ENCODE results near the gene PLOD1.
"Not testable (repeated sequence)": the region's sequence is repeated elsewhere in the genome, so short reads cannot be mapped to it uniquely, and the experiment has no call there.

The PLOD1 gene

GRCh38 chr1:11912482-11913216 is 21.9 kb upstream of the PLOD1 start:
- not testable (repeated sequence) for DNase-seq

GRCh38 chr1:11913291-11913690 is 21.2 kb upstream of the PLOD1 start:
- no peak for DNase-seq

GRCh38 chr1:11914024-11914423 is 20.5 kb upstream of the PLOD1 start:
- DNase-seq: no peak

- DNase-seq: no peak
Observed at GRCh38 chr1:11918799-11919519, 15.6 kb upstream of the PLOD1 start.

GRCh38 chr1:11919621-11920020 is 14.9 kb upstream of the PLOD1 start:
- DNase-seq: no peak

- no peak for DNase-seq
Observed at GRCh38 chr1:11920239-11920903, 14.1 kb upstream of the PLOD1 start.

- no peak for DNase-seq
Observed at GRCh38 chr1:11921022-11921421, 13.5 kb upstream of the PLOD1 start.

- DNase-seq: no peak
Observed at GRCh38 chr1:11923069-11923826, 11.3 kb upstream of the PLOD1 start.

- no peak for DNase-seq
Observed at GRCh38 chr1:11923827-11924113, 10.7 kb upstream of the PLOD1 start.

- DNase-seq: no peak
Observed at GRCh38 chr1:11924334-11925195, 10.0 kb upstream of the PLOD1 start.

GRCh38 chr1:11925196-11925937 is 9.2 kb upstream of the PLOD1 start:
- DNase-seq: not testable (repeated sequence)

- no peak for DNase-seq
Observed at GRCh38 chr1:11925938-11926292, 8.6 kb upstream of the PLOD1 start.

GRCh38 chr1:11927866-11928592 is 6.5 kb upstream of the PLOD1 start:
- no peak for DNase-seq

- DNase-seq: peak; percentile 79 to 90
Observed at GRCh38 chr1:11929849-11930248, 4.7 kb upstream of the PLOD1 start.

- DNase-seq: no peak
Observed at GRCh38 chr1:11930571-11931445, 3.7 kb upstream of the PLOD1 start.

- no peak for DNase-seq
Observed at GRCh38 chr1:11931845-11932244, 2.7 kb upstream of the PLOD1 start.

GRCh38 chr1:11935057-11935412 is 518 bp downstream of the PLOD1 start:
- no peak for DNase-seq

GRCh38 chr1:11935733-11936132 is 1.2 kb downstream of the PLOD1 start:
- DNase-seq: not testable (repeated sequence)

GRCh38 chr1:11938722-11939526 is 4.4 kb downstream of the PLOD1 start:
- DNase-seq: no peak

Measured in Kasumi-1 (cell line).